DOHH2 (cell line): ENCODE results near the gene CMIP.

Source experiments
- EZH2phosphoT487 ChIP-seq: fragments of 200-600 bp; sonication (generic); IDR thresholded peaks from 2 replicates; pipeline ENCODE4 v1.6.1; 2017; ENCODE audit warnings: borderline replicate concordance, mild to moderate bottlenecking, antibody characterized with exemption, low read length, moderate library complexity, mixed read lengths
- TF ChIP-seq, protein P1 (sequence below): fragments of 200-600 bp; sonication (generic); IDR thresholded peaks from one replicate; pipeline ENCODE4 v1.5.1; 2014; ENCODE audit warnings: antibody characterized with exemption, mild to moderate bottlenecking, low read depth, low read length; ENCODE audit not compliant: poor library complexity, severe bottlenecking

DNA sequence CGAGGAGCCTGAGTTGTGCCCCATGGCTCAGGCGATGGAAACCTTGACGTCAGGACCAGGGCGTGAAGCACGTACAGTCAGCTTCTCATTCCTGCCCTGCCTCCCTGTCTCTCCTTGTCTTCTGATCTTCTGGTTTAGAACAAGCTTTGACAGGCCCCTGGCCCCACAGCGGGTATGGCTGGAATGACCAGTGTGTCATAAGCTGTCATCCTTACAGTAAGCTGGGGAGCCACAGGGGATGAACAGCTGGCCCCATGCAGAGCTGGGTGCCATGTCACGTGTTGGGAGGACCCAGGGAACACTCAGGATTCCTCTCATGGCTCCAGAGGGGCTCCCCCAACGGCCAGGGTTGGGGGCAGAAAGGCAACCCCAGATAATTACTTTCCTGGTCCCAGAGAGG lies 176.9 kb downstream of the CMIP start:
- TF ChIP-seq, protein P1, sequence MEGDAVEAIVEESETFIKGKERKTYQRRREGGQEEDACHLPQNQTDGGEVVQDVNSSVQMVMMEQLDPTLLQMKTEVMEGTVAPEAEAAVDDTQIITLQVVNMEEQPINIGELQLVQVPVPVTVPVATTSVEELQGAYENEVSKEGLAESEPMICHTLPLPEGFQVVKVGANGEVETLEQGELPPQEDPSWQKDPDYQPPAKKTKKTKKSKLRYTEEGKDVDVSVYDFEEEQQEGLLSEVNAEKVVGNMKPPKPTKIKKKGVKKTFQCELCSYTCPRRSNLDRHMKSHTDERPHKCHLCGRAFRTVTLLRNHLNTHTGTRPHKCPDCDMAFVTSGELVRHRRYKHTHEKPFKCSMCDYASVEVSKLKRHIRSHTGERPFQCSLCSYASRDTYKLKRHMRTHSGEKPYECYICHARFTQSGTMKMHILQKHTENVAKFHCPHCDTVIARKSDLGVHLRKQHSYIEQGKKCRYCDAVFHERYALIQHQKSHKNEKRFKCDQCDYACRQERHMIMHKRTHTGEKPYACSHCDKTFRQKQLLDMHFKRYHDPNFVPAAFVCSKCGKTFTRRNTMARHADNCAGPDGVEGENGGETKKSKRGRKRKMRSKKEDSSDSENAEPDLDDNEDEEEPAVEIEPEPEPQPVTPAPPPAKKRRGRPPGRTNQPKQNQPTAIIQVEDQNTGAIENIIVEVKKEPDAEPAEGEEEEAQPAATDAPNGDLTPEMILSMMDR = no peak
- no peak for TF ChIP-seq EZH2phosphoT487
